Measurements from ENCODE around the gene DUS2.

DNA sequence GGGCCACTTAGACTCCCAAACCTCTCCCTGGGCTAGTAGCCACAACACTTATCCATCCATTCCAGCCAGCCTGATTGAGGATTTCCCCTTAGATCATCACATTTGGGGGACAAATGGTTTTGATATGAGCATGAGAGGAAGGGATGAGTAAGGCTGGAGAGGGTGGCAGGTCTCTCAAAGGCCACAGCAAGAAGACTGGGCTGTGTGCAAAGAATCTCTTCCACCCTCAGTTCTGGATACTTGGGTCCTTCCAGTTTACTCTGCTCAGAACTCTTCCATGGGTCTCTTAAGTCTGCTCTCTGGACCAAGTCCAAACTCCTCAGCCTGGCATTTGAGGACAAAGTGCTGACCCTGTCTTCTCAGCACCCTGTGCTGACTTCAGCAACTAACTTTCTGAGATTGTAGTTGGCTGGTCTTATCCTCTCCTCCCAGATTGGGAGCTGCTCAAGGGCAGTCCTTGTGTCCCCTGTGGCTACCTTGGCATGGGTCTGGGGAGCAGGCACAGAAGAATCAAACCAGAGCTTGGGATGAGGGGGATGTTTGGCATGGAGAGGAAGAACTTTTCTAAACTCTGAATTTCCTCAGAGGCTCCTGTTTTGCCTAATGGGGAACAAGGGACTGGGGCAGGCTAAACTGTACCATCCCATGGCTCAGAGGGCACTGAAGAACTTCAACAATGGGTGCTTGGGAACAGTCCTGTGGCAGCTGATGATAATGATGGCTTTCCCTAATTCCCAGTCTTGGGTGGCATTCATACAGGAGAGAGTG, 59.0 kb downstream of the DUS2 start:
- TF ChIP-seq, protein P1, sequence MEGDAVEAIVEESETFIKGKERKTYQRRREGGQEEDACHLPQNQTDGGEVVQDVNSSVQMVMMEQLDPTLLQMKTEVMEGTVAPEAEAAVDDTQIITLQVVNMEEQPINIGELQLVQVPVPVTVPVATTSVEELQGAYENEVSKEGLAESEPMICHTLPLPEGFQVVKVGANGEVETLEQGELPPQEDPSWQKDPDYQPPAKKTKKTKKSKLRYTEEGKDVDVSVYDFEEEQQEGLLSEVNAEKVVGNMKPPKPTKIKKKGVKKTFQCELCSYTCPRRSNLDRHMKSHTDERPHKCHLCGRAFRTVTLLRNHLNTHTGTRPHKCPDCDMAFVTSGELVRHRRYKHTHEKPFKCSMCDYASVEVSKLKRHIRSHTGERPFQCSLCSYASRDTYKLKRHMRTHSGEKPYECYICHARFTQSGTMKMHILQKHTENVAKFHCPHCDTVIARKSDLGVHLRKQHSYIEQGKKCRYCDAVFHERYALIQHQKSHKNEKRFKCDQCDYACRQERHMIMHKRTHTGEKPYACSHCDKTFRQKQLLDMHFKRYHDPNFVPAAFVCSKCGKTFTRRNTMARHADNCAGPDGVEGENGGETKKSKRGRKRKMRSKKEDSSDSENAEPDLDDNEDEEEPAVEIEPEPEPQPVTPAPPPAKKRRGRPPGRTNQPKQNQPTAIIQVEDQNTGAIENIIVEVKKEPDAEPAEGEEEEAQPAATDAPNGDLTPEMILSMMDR (IDR thresholded peaks at IDR 0.05), result no peak
- no peak for TF ChIP-seq POLR2AphosphoS5 (IDR thresholded peaks at IDR 0.05)
- no peak for TF ChIP-seq POLR2A (IDR thresholded peaks at IDR 0.05)
- no peak for TF ChIP-seq EP300 (IDR thresholded peaks at IDR 0.05)

Data from gastroesophageal sphincter (tissue), 3 donors.